Measurements from ENCODE around the gene QRICH1.

DNA sequence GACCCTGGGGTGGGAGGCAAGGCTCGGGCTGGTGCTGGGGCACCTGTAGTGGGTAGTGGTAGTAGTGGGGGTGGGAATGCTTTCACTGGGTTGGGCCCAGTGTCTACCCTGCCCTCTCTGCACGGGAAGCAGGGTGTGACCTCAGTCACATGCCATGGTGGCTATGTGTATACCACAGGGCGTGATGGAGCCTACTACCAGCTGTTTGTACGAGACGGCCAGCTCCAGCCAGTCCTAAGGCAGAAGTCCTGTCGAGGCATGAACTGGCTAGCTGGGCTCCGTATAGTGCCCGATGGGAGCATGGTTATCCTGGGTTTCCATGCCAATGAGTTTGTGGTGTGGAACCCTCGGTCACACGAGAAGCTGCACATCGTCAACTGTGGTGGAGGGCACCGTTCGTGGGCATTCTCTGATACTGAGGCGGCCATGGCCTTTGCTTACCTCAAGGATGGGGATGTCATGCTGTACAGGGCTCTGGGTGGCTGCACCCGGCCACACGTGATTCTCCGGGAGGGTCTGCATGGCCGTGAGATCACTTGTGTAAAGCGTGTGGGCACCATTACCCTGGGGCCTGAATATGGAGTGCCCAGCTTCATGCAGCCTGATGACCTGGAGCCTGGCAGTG, 80.6 kb downstream of the QRICH1 start:
- TF ChIP-seq EP300 (IDR thresholded peaks at IDR 0.05; ENCODE audit: borderline replicate concordance) (no peak), REST (IDR thresholded peaks at IDR 0.05; ENCODE audit: low read depth) (no peak), RAD21 (IDR thresholded peaks at IDR 0.05; ENCODE audit: low read depth) (no peak), ZBTB7A (IDR thresholded peaks at IDR 0.05; ENCODE audit: low read depth) (no peak), TAF1 (IDR thresholded peaks at IDR 0.05; ENCODE audit: low read depth) (no peak), YY1 (IDR thresholded peaks at IDR 0.05; ENCODE audit: low read depth) (no peak), NFIC (IDR thresholded peaks at IDR 0.05) (no peak), CEBPB (IDR thresholded peaks at IDR 0.05) (no peak), EGR1 (IDR thresholded peaks at IDR 0.05) (no peak), TCF12 (IDR thresholded peaks at IDR 0.05; ENCODE audit: low read depth) (no peak)

Measured in Ishikawa (cell line).